ENCODE data around the gene WDR26.
"Not testable (repeated sequence)": the region's sequence is repeated elsewhere in the genome, so short reads cannot be mapped to it uniquely, and the experiment has no call there.

Gene WDR26

DNA sequence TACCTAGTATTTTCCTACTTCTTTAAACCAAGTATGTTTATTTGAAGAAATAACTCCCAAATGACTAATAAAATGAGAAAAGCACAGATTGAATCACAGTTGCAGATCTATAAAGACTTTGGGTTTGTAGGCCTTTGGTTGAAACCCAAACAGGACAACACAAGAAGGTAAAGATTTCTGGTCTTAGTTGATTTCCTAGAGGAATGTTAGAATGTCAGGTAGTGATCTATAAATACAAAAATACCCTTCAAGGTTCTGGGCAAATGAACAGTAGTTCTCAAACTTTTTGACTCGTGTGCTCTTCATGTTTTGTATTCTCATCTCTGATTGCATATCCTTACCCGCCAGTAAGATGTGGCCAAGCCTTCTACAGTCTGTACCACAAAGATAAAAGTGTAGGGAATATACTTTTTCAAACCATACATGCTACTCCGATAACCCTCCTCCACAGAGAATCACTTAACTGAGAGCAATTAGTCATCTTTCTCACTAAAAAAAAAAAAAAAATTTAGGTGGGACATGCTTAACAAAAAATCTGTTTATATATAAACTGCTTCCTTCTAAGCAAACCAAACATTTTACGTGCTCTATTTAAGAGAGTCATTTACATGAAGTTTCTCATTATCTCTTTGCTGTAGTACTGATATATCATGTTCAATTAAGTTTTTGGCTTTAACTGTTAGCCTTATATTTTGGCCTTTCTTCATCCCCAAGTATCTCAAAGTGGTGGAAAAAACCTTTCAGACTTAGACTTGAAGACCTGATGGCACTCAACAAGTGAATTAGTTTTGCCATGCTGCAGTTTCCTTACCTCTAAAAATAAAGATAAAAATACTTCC, 42.0 kb downstream of the WDR26 start:
- no peak for DNase-seq

DNA sequence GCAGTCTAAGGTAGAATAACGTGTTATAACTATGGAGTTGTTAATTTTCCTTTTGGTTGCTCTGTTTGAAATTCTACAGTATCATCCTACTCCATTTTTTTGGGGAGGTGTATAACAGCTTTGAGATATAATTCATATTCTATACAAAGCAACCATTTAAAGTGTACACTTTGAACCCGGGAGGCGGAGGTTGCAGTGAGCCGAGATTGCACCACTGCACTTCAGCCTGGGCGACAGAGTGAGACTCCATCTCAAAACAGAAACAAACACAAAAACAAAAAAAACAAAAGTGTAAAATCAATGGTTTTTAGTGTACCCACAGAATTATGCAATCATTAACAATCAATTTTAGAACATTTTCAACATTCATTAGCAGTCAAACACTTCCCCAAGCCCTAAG, 44.1 kb downstream of the WDR26 start:
- DNase-seq, result no peak

DNA sequence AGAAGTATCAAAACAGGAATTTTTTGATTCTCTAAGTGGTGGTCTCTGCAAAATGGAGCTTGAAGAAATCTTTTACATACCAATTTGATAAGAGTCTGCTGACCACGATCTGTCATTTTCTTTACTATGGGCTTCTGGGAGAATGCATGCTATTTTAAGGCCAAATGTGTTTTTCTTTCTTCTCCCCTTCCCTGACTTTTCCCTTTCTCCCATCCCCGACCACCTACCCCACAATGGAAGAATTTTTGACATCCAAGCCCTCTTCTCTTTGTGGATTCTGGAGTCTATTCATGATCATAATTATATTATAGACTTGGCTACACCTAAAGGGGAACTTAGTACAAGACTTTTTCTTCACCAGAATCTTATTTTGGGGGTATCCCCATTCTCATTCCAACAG, 46.7 kb downstream of the WDR26 start:
- DNase-seq, result no peak

DNA sequence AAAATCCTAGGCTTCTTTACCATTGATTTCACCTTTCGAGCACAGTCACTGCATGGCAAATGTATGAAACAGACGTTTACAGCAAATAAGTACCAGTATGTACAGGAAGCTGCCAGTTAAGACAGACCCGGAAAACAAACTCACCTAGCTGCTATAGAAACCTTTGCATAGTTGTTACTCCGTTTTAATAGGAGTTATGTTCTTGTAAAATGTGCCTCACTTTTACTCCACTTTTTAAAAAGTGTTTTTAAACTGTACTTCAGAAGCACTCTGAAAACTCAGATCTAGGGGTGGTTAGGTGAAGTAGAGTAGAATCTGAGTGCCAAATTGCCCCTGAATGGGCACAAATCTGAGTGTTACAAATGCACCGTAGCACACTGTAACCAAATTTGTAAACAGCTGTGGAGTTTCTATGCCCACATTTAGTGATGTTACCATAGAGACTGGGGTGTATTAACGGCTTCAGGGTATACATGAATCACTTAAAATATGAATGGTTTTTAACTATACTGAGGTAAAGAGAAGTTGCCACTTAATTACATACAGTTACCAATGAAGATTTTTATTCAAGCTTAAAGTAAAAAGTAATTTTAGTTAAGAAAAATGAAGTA, 47.2 kb downstream of the WDR26 start:
- no peak for DNase-seq

DNA sequence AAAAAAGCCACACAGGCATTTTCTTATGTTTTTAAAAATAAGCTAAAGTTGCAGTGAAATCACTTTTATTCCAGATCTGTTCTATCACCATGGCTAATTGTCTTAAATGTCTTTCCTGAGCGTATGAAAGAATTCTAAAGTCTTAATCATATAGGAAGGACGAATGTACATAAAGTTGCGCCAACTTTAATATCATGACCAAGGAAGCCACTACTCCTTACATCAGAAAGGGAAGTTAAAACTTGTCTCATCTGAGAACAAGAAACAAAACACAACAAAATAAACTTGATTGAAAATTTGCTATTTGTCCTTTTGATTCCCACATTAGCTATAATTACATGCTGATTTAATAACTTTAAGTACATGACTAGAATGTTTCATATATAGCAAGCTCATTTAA, 51.4 kb downstream of the WDR26 start:
- no peak for DNase-seq

DNA sequence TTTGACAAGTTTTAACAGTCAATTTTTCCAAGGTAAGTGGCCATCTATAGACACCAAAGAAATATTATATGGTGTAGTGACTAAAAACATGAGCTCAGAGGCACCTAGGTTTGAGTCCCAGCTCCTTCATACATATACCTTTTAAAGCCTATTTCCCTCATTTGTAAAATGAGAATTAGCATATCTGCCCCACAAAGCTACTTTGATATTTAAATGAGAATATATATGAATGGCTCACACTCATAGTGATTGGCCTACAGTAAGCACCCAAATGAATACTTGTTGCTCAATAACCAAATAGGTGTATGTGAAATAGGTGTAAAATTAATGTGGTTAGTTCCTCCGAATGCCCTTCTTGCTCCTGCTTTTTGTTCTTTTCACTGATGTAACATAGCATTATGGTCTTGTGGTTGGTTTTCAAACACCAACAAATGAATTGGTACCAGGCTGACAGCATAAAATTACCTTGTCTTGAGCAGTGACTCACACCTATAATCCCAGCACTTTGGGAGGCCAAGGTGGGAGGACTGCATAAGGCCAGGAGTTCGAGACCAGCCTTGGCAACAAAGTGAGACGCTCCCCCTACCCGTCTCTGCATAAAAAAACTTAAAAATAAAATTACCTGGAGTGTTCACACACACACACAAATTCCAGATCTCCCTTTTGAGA, 52.6 kb downstream of the WDR26 start:
- no peak for DNase-seq

DNA sequence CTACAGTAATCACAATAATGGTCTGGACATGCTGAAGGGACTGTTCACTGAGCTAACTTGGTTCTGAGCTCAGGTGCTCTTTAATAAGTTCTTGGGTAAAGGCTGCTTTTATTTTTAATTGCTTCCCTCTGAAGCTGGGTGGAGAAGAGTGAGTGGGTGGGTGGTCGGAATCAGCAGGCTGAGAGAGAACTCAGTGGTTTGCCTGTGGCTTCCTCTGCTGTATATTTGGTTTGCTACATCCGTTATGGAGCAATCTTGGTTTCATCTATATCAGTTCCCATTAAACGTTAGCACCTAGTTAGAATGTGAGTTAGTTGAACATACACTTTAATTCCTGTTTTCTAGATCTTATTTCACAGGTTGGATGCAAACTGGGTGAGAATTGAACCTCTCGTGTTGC, 54.6 kb downstream of the WDR26 start:
- no peak for DNase-seq

DNA sequence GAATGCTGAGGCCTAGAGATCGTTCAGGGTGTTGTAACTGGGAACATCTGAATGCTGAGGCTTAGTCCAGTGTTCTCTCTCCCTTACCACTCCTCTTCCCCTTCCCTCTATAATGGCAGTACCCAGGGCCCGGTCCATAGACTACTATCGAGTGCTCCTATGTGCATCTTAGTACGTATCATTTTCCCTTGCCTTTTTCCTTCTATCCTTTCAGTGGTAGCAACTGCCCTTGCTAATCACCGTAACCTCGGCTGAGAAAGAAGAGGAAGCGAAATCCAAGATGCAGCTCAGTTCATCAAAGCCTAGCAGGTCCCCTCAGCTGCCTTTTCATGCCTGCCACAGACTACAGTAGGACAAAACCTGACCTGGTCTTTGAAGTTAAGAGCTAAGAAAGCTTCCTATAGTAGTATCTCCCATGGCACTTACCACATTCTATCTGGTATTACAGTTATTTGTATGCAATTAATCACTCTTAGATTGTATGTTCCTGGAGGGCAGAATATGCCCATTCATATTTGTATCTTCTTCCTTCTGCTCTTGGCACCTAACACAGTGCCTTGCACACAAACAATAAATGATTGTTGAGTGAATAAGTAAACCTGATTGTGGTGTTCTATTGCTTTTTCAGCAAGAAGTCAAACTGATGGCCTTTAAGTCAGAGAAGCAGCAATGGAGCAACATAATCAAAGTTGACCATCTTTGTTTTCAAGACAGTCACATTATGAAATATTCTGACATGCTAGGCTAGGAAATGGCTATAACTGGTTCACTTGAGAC, 55.6 kb downstream of the WDR26 start:
- no peak for DNase-seq

DNA sequence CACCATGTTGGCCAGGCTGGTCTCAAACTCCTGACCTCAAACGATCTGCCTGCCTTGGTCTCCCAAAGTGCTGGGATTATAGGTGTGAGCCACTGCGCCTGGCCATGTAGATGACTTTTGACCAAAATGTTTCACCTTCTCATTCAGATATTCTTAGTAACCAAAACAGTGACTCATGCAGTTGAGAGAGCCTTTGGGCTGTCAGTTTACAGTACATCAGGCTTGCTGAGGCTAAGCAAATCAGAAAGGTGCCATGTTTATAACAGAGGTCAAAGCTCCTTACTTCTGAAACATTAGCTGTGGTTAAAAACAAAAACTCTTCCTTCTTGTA, 57.0 kb downstream of the WDR26 start:
- DNase-seq, result no peak

DNA sequence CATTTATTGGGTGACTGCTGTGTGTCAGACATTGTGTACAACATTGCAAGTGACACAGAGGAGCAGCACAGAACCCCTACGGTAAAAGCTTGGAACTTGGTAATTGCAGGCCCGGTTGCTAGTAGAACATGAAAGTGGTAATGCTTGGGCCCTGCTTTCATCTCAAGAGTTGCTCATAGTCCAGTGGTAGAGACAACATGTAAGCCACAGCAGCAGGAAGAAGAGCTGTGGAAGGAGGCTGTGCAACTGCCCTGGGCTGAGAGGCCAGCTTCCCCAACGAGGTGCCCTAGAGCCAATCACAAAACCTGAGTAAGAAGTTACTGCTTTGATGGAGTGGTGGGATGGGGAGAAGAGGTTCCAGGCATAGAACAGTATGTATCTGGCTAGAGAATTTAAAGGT, 59.5 kb downstream of the WDR26 start:
- DNase-seq, result no peak

DNA sequence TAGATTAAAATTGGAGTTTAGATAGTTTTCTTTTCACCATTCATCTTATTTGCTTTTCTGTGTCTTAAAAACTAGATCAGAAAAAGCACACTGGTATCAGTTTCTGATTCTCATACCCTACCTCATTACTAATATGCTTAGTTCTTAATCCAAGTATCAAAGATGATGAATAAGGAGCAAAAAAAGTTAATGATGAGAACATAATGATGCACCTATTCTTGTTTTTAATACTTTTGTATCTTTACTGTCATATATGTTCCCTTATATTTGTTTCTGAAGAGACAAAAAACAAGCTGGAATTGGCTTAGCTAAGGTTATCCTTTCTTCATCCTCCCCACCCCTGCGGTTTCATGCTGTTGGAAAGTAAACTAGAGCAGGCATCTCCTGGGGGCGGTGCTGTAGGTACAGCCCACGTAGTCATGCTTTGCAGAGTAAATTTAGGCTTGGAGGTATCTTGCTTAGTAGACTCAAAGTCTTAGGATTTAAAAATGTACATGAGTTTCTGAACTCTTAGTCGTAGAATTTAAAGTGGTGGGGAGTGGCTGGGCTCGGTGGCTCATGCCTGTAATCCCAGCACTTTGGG, 61.5 kb downstream of the WDR26 start:
- DNase-seq, result no peak

DNA sequence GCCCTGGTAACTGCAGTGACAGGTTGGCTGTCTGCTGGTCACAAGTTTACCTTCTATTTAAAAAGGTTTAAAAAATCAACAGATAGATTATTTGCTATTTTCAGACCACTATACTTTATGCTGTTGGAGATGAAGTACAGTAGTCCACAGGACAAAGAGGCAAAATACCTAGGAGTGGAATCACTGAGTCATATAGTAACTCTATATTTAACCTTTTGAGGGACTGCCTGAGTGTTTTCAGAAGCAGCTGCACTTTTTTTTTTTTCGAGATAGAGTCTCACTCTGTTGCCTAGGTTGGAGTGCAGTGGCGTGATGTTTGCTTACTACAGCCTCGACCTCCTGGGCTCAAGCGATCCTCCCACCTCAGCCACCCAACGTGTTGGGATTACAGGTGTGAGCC, 66.2 kb downstream of the WDR26 start:
- DNase-seq, result no peak

DNA sequence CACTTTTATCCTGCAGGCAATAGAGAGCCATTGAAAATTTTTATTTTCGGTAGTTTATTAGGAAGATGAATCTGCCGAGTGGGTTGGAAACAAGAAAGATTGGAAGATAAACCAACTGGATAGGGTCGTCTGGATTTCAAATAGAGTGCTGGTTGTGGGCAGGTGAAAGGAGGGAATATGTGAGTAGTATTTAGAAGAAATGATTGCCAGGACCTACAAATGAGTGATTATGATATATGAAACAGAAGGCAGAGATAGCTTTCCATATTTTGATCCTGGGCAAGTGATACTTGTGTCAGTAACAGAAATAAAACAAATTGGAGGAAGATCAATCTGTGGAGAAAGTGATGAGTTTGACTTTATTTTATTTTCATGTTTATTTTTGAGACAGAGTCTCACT, 75.4 kb downstream of the WDR26 start:
- DNase-seq, result no peak

DNA sequence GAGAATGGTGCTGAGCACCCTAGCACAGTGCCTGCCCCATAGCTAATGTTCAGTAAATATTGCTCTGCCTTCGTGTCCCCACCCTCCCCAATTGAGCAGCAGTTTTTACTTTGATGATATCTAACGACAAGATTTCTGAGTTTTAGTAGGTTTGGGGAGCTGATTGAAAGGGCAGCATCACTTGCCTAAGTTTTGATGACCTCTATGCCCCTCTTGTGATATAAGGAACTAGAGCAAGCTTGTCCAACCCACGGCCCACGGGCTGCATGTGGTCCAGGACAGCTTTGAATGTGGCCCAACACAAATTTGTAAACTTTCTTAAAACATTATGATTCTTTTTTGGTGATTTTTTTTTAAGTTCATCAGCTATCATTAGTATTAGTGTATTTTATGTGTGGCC, 76.4 kb downstream of the WDR26 start:
- DNase-seq, result no peak

DNA sequence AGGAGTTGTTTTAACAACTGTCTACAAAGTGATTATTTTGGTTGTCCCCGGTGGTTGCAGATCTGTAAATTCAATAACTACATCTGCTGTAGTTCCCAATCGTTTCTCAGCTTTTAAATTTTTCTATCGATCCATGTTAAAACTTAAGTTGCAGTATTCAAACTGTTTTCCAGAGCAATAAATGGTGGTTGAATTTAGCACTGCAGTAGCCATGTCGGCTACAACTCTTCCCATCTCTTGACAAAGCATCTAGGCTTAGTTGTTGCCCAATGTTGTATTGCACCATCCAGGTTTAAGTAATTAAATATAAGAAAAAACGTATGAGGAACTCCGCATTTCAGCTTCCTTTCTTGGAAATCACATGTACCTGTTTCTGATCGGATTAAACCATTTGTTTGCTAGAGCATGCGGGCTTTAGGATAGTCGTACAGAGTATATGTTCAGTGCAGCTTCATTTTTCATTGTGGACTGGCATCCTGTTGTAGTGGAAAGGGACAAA, 76.9 kb downstream of the WDR26 start:
- no peak for DNase-seq

DNA sequence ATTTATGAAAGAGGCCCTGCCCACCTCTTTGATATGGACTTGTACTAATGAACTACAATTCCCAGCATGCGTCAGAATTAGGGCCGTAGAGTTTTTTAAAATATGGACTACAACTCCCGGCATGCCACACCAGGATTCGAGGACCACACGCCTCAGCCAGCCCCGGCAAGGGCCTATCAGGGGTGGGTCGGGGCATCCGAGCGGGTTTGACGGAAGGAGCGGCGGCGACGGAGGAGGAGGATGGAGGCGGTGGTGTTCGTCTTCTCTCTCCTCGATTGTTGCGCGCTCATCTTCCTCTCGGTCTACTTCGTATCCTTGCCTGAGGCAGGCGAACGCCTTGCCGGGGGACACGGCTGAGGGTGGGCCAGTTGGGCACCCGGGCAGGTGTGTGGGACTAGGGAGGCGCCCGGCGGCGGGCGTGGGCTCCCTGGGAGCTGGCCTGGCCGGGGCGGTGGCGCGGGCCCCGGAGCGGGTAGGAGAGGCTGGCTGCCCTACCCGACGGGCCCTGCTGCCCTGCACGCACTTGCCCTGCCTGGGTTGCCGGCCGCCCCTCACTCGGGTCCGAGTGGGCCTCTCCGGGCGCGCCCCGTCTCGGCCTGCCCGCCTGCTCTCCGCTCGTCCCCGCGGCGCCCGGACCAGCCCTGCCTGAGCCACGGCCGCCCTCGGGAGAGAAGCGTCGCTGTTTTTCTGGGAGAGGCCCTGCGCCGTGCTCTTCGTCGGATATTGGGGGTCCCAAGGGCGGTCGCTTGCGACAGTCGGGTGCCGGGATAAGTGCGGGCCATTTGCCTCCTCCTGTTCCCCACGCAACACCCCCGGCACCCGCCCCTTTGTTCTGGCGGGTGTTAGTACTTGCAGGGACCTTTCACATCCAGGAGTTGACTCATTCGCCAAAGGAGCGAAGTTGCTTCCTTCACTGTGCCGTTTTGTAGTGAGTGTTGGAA, 77.6 kb downstream of the WDR26 start, which contains the start of gene CNIH4:
Gene CNIH4 (plus strand): TSS at position 195 of the 941 bp plus-strand sequence. CDS start 46 bp downstream, at position 241.
- DNase-seq, result peak; percentile 97

DNA sequence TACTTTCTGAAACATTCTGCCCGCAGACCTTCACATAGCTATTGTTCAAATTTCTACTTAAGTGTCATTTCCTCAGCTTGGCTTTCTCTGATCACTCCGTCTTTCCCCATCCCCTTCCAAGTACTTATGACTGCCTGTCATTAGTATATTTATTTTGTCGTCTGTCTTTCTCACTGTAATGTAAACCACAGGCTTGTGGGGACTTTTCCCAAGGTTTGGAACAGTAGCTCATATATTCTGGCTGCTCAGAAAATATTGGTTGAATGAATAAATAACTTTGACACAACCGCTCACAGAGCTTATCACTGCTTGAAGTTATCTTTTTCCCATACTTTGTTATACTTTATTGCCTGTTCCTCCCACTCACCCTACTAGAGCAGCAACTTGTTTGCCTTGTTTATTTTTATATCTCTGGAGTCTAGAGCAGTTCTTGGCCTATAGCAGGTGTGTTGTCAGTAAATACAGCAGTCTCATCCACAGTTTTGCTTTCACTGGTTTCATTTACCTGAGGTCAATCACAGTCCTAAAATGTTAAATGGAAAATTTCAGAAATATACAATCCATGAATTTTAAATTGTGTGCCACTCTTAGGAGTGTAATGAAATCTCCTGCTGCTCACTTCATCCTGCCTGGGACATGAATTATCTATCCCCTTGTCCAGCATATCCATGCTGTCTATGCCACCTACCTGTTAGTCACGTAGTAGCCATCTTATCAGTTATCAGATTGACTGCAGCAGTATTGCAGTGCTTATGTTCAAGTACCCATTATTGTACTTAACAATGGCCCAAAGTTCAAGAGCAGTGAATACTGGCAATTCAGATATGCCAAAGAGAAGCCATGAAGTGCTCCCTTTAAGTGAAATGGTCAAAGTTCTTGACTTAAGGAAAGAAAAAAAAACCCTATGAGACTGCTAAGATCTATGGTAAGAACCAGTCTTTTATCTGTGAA, 80.3 kb downstream of the WDR26 start:
- no peak for DNase-seq

DNA sequence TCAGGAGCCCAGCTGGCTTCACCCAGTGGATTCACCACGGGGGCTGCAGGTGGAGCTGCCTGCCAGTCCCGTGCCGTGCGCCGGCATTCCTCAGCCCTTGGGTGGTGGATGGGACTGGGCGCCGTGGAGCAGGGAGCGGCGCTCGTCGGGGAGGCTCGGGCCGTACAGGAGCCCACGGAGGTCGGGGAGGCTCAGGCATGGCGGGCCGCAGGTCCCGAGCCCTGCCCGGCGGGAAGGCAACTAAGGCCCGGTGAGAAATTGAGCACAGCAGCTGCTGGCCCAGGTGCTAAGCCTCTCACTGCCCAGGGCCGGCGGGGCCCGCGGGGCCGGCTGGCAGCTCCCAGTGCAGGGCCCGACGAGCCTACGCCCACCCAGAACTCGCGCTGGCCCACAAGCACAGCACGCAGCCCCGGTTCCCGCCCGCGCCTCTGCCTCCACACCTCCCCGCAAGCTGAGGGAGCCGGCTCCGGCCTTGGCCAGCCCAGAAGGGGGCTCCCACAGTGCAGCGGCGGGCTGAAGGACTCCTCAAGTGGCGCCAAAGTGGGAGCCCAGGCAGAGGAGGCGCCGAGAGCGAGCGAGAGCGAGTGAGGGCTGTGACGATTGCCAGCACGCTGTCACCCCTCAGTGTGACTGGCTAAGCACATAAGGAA, 82.0 kb downstream of the WDR26 start:
- not testable (repeated sequence) for DNase-seq

DNA sequence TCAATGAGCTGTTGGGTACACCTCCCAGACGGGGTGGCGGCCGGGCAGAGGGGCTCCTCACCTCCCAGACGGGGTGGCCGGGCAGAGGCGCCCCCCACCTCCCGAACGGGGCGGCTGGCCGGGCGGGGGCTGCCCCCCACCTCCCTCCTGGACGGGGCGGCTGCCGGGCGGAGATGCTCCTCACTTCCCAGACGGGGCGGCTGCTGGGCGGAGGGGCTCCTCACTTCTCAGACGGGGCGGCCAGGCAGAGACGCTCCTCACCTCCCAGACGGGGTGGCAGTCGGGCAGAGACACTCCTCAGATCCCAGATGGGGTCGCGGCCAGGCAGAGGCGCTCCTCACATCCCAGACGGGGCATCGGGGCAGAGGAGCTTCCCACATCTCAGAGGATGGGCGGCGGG, 84.9 kb downstream of the WDR26 start:
- DNase-seq, result not testable (repeated sequence)

DNA sequence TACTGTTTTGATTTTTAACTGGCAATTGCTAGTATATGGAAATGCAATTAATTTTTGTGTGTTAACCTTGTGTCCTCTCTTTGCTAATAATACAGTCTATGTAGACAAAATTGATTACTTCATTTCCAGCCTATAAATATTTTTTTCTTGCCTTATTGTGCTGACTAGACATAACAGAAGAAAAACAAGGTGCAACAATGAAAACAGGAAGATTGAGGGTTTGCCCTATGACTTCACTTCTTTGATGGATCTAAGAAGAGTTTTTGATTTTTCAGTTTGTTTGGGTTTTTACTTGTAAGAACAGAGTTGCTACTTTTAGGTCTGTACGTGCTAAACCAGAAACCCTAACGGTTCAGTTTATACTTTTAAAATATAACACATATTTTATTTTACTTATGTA, 86.5 kb downstream of the WDR26 start:
- DNase-seq, result no peak
